GM18502 (cell line): ENCODE results near the gene LCNL1.

Experiments
- ATAC-seq: cut with Tn5 transposase; IDR thresholded peaks from one replicate; pipeline ENCODE4 v1.9.1; 2021; ENCODE audit warnings: mild to moderate bottlenecking; ENCODE audit not compliant: unreplicated experiment, poor library complexity

The LCNL1 gene

DNA sequence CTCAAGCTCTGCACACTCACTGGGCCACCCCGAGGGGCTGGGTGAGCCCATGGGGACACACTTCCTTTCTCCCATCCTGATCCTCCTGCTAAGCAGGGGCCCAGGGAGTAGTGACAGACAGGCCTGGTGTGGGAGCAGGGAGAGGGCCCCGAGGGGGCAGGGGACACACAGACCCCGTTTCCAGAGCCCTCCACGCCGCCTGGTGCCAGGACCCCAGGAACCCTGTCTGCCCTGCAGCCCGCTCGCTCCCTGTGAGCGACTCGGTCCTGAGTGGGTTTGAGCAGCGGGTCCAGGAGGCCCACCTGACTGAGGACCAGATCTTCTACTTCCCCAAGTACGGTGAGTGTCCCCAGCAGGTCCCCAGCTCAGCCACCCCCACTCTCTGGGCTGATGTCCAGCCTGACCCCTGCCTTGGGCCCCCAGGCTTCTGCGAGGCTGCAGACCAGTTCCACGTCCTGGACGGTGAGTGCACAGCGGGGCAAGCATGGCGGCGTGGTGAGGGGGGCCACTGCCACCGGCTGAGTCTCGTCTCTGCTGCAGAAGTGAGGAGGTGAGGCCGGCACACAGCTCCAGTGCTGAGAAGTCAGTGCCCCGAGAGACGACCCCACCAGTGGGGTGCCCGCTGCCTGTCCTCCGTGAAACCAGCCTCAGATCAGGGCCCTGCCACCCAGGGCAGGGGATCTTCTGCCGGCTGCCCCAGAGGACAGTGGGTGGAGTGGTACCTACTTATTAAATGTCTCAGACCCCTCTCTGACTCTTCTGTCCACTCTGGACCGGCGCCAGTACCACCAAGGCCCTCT is 36.4 kb upstream of the LCNL1 start:
- no peak for ATAC-seq

DNA sequence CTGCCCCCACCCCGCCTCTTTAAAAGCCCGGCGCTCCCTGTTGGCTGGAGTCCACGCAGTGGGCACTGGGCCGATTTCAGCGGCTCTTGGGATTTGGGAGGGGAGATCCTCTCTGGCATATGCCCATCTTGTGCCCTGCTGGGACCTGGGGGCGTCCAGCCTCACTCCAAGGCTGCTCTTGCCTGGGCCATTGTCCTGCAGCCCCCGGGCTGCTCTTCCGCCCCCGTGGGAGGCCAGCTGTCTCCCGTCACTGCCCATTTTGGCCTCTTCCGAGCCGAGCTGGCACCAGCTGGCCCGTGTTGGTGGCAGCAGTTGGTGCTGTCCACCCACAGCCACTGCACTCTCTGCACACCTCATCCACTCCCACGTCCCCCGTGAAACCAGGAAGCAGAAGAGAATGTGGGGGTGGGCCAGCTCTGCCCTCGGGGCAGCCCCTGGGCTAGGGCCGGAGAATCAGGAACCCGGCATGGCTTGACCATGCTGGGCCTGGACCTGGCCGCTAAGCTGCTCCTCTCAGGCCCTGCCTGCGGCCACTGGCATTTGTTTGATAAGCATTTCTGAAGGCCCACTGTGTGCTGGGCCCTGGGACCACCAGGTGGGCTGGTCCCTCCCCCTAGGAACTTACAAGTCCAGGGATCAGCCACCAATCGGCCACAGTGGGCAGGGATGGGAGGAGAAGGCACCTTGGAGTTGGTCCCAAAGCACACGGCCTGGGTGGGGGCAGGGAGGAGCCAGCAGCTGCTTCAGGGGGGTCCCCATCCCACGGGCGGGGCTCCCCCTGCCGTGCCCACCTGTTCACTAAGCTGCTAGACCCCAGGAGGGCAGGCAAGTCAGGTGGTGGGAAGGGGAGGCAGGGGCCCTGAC is 35.5 kb upstream of the LCNL1 start:
- ATAC-seq: no peak

DNA sequence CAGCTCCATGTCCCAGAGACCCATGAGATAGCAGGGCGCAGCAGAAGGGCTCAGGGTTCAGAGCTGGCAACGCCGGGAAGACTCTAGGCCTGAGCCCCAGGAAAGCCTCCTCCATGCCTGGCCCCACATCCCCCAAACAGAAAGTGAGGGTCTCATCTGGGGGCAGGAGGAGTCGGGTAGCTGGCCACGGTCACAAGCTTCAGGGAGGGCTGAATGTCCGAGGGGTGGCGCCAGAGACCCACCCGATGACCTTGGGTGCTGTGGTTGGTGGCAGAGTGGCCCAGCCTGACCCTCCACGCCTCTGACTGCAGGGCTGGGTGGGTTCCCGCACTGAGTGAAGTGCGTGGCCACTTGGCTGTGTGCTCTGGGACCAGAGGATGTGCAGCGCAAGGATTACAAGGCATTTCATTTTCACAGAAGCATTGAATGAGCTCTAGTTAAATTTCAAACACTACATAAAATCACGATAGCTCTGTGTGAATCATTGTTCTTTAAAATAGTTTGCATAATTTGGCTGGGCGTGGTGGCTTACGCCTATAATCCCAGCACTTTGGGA is 34.8 kb upstream of the LCNL1 start:
- no peak for ATAC-seq

DNA sequence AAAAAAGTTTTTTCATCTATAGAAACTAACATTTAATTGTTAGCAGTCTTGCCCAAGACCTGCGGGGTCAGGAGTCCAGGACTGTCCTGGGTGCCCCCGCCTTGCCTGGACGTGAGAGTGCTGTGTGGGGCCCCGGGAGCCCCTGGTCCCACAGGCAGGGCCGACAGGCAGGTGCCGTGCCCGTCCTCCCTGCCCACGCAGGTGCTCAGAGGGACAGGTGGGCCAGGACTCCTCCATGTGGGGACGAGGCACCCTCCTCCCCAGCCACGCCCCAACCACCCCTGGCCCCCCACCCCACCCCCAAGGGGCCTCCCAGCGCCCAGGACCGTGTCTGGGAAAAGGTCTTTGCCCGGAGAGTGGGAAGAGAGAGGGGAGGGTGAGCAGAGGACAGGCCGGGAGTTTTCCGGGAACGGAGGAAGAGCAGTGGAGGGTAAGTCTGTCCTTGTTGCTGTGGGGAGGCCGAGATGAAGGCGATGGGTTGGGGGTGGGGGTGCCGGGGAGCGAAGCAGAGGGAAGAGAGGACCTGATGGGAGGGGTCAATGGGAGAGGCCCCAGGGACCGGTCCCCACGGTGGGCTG is 33.5 kb upstream of the LCNL1 start:
- no peak for ATAC-seq

DNA sequence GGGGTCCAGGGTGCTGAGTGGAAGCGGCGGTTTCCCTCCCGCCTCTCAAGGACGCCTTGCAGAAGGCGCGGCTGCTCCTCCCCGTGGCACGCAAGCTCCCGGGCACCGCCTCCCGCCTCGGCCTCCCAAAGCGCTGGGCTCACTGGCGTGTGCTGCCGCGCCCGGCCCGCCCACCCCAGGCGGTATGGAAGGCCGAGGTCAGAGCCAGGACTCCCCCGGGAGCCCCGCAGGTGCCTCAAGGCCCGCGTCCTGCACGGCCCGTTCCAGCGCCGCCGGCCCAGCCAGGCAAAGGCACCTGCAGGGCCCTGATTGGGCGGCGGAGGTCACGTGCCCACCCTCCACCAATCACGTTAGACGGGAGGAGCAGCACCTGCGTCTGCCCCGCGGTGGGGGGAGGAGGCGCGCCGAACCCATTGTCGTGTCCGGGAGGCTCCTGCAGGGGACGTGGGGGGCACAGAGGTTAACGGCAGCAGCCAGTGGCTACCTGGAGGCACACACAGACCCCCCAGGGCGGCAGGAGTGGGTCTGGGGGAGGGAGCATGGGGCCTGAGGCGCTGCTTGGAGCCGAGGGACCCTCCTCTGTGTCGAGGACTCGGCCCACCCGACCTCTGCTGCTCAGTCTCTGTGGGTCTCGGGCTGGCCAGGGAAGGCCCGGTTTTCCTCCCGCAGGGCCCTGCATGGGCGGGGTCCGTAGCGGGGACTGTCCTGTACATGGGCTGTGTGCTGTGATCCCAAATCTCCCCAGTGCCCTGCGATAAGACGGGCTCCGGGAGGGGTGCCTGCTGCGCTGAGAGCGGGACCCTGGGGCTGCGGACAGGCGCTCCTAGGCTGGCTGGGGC is 32.8 kb upstream of the LCNL1 start:
- ATAC-seq: peak; percentile 90

DNA sequence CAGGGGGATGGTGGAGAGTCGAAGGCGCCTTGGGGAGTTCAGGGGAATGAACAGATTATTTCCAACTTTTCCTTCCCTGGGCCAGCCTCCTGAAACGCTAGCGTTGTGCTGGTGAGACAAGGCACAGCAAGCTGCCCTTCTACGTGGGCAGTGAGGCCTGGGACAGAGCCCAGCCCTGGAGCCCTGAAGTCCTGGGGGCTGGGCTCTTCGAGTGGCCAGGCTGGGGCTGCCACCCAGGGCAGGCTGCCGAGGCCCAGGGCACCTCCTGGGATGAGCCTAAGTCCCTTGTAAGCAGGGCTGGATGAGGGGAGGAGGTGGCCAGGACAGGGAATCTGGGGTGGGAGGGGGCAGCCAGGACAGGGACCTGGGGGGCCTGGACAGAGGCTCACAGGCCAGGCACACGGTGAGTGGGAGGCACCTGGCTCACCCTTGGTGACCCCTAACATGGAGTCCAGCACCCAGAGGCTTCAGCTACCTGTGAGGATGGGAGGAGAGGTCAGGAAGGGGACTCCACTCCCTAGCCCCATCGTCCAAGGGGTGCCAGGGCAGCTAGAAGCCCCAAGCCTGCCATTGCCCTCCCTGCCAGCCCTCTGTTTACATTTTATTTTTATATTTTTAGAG is 32.0 kb upstream of the LCNL1 start:
- ATAC-seq: no peak

DNA sequence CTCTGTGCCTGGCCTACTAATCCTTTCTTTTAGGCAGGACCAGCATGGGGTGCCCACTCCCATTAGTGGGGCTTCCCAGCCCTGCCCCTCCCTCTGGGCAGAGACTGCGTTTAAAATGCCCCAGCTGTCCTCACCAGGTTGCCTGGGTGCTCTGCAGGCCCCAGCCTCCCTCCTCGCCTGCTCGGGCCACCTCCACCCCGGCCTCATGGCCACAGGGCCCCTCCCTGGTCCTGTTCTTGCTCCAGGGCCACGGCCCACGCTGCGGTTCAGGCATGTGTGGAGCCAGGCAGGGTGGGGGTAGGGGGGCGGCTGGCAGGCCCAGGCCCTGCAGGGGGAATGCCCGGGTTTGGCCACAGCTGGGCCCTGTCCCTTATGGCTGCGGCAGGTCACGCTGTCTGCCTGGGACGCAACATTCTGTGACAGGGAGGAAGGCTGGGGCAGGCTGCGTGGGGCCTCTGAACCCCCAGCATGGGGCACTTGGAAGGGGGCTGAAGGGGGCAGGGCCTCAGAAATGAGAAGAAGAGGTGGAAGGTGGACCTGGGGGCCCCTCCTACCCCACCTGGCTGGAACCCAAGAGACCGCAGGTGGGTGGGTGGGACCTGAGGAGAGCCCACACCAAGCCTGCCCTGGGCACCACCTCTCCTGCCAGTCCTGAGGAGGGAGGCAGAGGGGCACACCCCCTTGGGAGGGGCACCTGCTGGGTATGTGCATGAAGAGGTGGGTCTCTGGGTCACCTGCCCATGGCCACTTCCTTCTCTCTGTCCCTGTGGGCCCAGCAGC is 31.1 kb upstream of the LCNL1 start, which contains the start of gene LCN12:
LCN12 (plus strand) TSS at position 733 of the 780 bp plus-strand sequence. CDS start 55 bp downstream, outside the sequence.
- ATAC-seq: no peak

DNA sequence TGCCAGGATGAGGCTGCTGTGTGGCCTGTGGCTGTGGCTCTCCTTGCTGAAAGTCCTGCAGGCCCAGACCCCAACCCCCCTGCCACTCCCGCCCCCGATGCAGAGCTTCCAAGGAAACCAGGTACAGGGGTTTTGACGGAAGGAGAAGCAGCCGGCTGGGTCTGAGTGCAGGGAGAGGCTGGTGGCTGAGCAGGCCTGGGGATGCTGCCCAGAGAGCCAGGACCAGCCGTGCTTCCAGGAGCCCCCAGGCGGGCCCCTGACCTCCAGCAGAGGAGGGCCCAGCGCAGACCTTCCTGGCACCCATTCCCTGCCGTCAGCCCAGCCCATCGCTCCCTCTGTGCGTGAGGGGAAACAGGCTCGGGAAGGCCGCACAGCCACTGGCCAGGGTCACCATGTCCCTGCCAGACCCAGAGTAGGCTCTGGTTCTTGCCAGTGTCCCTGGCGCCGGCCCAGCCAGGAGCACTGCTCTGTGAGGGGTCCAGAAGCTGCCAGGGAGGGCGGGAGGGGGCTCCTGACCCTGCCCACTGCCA is 30.4 kb upstream of the LCNL1 start:
- ATAC-seq: no peak

DNA sequence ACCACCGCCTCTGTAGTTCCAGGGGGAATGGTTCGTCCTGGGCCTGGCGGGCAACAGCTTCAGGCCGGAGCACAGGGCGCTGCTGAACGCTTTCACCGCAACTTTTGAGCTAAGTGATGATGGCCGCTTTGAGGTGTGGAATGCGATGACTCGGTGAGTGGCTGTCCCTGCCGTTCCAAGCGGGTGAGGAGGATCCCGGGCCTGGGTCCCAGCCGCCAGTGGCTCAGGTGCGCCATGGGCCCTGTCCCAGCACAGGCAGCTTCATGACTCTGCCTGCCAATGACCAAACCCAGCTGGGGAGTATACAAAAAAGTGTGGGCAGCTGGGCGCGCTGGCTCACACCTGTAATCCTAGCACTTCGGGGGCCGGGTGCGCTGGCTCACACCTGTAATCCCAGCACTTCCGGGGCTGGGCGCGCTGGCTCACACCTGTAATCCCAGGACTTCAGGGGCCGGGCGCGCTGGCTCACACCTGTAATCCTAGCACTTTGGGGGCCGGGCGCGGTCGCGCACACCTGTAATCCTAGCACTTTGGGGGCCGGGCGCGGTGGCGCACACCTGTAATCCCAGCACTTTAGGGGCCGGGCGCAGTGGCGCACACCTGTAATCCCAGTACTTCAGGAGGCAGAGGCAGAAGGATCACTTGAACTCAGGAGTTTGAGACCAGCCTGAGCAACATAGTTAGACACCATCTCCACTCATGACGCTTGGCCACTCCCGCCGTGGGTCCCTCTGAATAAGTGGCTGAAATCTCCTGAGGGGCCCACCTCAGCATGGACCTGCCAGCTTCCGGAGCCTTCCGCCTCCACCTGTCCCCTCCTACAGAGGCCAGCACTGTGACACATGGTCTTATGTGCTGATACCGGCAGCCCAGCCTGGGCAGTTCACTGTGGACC is 29.7 kb upstream of the LCNL1 start:
- ATAC-seq: no peak

DNA sequence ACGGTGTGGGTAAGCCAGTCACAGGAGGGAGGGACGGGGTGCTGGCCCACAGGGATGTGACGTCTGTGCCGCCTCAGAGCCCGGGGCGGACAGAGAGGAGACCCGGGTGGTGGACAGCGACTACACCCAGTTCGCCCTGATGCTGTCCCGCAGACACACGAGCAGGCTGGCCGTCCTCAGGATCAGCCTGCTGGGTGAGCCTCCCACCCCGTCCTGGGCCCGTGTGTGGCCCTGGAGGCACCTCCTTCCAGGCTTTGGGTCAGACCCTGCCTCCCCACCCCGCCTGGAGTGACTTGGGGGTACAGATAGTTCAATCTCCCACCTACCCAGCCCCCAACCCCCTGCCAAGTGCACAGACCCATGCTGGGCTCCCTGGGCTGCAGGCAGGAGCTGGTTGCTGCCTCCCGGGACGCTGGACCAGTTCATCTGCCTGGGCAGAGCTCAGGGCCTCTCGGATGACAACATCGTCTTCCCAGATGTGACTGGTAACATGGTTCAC is 29.0 kb upstream of the LCNL1 start:
- ATAC-seq: no peak

DNA sequence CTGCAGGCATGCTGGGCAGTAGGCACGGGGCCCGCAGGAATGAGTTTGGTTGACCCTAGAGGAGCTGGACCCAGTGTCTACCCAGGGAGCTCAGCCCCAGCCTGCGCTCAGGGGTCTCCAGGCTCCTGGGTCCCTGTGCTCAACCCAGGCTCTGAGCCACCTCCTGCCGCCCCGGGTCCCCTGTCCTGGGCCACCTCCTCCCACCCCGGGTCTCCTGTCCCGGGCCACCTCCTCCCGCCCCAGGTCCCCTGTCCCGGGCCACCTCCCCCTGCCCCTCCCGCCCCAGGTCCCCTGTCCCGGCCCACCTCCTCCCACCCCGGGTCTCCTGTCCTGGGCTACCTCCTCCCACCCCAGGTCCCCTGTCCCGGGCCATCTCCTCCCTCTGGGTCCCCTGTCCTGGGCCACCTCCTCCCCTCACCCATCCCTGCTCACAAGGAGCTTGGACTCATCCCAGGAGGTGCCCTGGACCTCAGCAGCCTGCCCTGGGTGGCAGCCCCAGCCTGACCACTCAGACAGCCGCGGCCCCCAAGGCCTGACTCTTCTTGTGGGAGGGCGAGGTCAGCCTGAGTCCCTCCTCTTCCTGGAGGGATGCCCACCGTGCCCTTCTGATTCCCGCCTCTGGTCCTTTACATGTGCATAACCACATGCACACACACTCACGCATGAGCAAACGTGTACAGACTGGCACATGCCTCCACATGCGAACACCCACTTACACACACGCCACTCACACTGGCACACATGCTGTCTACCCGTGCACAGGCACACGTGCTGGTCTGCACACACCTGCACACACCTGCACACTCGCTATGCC is 28.3 kb upstream of the LCNL1 start:
- ATAC-seq: no peak

DNA sequence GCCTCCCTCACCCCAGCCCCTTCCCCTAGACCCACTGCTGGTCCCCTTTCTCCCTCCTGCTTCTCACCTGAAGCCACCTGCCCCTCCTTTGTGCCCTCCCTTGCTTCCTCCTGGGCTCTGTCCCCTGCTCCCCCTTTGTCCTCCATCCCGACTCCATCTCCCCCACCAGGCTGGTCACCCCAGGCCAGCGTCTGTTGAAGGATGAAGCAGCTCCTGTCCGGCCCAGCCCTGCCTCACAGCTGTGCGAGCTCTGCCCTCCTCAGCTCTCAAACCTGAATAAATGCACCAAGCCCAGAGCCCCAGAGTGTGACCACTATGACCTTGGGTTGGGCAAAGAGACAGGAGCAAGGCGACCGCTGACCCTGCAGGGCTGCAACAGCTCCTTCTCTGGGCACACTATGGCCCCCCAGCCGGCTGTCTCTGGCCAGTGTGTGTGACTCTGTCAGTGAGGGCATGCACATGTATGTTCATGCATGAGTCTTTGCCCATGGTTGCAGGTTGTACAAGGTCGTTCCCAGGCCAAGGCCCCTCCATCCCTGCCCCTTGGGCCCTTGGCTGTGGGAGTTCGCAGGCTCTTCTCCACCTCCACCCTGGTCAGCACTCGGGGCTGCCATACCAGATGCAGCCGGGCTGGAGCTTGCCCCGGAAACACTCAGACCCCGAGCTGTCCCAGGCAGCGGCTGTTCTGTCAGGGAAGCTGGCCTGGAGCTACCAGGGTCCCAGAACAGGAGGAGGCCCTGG is 27.4 kb upstream of the LCNL1 start:
- ATAC-seq: no peak

DNA sequence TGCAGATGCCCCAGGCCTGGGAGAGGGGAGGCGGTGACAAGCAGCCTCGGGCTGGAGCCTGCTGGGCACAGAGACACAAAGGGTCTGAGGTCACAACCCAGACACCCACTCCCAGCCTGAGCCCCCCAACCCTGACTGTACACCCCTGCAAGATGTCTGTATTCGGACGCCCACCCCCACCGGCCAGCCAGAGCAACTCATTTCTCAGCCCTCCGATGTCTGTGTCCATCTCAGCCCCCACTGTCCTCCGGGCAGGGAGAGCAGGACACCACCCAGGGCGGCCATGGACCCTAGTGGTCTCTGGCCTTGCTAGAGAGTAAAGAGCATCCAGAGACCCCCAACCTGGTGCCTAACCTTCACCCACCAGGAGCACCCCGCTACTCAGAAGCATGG is 26.9 kb upstream of the LCNL1 start:
- ATAC-seq: no peak

DNA sequence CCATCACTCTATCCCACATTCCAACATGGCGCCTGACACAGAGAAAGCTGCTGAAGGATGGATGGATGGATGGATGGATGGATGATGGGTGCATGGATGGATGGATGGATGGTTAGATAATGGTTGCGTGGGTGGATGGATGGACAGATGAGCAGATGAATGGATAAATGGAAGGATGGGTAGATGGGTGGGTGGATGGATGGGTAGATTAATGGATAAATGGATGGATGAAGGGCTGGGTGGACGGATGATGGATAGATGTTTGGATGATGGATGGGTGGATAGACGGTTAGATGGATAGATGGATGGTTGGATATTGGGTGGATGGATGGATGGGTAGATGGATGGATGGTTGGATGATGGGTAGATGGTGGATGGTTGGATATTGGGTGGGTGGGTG is 26.2 kb upstream of the LCNL1 start:
- no peak for ATAC-seq

DNA sequence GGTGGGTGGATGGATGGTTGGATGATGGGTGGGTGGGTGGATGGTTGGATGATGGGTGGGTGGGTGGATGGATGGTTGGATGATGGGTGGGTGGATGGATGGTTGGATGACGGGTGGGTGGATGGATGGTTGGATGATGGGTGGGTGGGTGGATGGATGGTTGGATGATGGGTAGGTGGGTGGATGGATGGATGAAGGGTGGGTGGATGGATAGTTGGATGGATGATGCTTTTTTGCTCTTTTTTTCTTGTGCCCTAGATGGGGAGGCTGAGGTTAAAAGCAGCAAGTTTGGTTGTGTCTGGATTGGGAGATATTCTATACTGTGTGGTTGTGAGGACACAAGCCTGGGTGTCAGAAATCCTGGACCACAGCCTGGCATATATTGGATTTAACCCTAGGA is 25.3 kb upstream of the LCNL1 start:
- no peak for ATAC-seq

DNA sequence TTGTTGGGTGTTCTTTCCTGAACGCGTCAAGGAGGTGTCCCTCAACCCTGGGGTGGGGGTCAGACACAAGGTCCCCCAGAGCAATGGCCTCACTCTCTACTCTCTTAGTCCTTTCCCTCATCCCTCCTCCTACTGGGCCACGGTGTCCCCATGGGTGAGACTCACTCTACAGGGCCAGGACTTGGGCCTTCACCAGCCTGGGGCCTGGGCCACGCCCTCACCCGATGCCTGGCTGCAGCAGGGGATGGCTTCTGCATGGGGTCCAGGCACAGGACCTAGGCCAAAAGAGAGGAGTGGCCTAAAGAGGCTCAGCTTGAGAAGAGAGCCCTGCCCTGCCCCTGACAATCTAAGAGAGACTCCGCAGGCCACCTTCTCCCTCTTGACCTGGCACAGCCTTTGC is 24.9 kb upstream of the LCNL1 start:
- ATAC-seq: no peak
